Activated naive CD4-positive, alpha-beta T cell treated with anti-CD3 and anti-CD28 coated beads for 36 hours (primary cell): ENCODE results near the gene IGF2. TPM values are rescaled to one million over a fixed set of nuclear protein-coding genes. Genes with fewer than 3 reads are reported as not detected.
A peak's percentile ranks its signal among the peaks of the same experiment; 100 is the strongest.

Experiments used
- CTCF ChIA-PET: fragments of 350-600 bp; sonication (Branson Sonifier 250); formaldehyde crosslinking; loops from one replicate; lab custom pipeline; 2021; ENCODE audit warnings: antibody characterized with exemption; lab: Charles Lee
- DNase-seq: peaks from one replicate; pipeline ENCODE4 v3.0.0-alpha.2; 2020
- H3K27ac Mint-ChIP-seq: one replicate; pipeline ENCODE4 v1.8.0; 2021; ENCODE audit warnings: mild to moderate bottlenecking, mixed read lengths
- H3K27me3 Mint-ChIP-seq: one replicate; pipeline ENCODE4 v1.8.0; 2021; ENCODE audit warnings: low read depth, mixed read lengths
- H3K36me3 Mint-ChIP-seq: one replicate; pipeline ENCODE4 v1.8.0; 2021; ENCODE audit warnings: low read depth, mixed read lengths
- H3K4me1 Mint-ChIP-seq: one replicate; pipeline ENCODE4 v1.8.0; 2021; ENCODE audit warnings: low read depth, mixed read lengths
- H3K4me3 Mint-ChIP-seq: one replicate; pipeline ENCODE4 v1.8.0; 2021; ENCODE audit warnings: mild to moderate bottlenecking, moderate library complexity, mixed read lengths
- H3K9me3 Mint-ChIP-seq: one replicate; pipeline ENCODE4 v1.8.0; 2021; ENCODE audit warnings: mixed read lengths
- intact Hi-C: fragments of 100-400 bp; cut with micrococcal nuclease; formaldehyde crosslinking; loops from one replicate; pipeline ENCODE4 v1.15.1; 2023
- total RNA-seq, 2 experiments: library from RNA; stranded (reverse); gene quantifications; one replicate each; pipeline ENCODE4 v1.2.3, GENCODE V29; 2021

The IGF2 gene
- total RNA-seq, 2 experiments from 2014 or later, result 0.21 to 0.37 TPM

- Mint-ChIP-seq H3K36me3 (no peaks in the 10 kb centered on the region), H3K27me3 (peaks cover 6% of the 10 kb centered on the region), H3K27ac (no peak overlapping the region), H3K4me1 (no peaks in the 10 kb centered on the region), H3K4me3 (no peak overlapping the region), H3K9me3 (no peaks in the 10 kb centered on the region)
- DNase-seq, result no peak
- CTCF ChIA-PET, result no interaction called here
- intact Hi-C loops, result no loop called here
Measured at GRCh38 chr11:2107521-2107920, 31.7 kb downstream of the IGF2 start.

GRCh38 chr11:2106583-2107209, 32.5 kb downstream of the IGF2 start:
- no peaks in the 10 kb centered on the region for H3K4me1 Mint-ChIP-seq
- intact Hi-C loops, result no loop called here
- H3K27ac Mint-ChIP-seq, result no peak overlapping the region
- peaks cover 6% of the 10 kb centered on the region for H3K27me3 Mint-ChIP-seq
- H3K36me3 Mint-ChIP-seq, result no peaks in the 10 kb centered on the region
- no peak for DNase-seq
- CTCF ChIA-PET, result no interaction called here
- H3K9me3 Mint-ChIP-seq, result no peaks in the 10 kb centered on the region
- H3K4me3 Mint-ChIP-seq, result no peak overlapping the region

- Mint-ChIP-seq H3K4me1 (no peaks in the 10 kb centered on the region), H3K27me3 (peaks cover 6% of the 10 kb centered on the region), H3K27ac (no peak overlapping the region), H3K9me3 (no peaks in the 10 kb centered on the region), H3K4me3 (no peak overlapping the region), H3K36me3 (no peaks in the 10 kb centered on the region)
- CTCF ChIA-PET, result interaction anchor here (0.9 kb wide), 1 partner anchor 46 kb away, joined by 4 read pairs; no protein-coding TSS in a partner anchor
- DNase-seq, result no peak
- intact Hi-C loops, result no loop called here
Measured at GRCh38 chr11:2105511-2105910, 33.7 kb downstream of the IGF2 start.

- CTCF ChIA-PET, result interaction anchor here (0.9 kb wide), 1 partner anchor 47 kb away, joined by 4 read pairs; no protein-coding TSS in a partner anchor
- DNase-seq, result no peak
- Mint-ChIP-seq H3K27ac (no peak overlapping the region), H3K4me3 (no peak overlapping the region), H3K9me3 (no peaks in the 10 kb centered on the region), H3K36me3 (no peaks in the 10 kb centered on the region), H3K27me3 (peaks cover 2% of the 10 kb centered on the region), H3K4me1 (no peaks in the 10 kb centered on the region)
- intact Hi-C loops, result no loop called here
Measured at GRCh38 chr11:2104524-2105440, 34.4 kb downstream of the IGF2 start.

GRCh38 chr11:2103668-2104523, 35.3 kb downstream of the IGF2 start:
- no peak overlapping the region for H3K4me3 Mint-ChIP-seq
- no peaks in the 10 kb centered on the region for H3K4me1 Mint-ChIP-seq
- intact Hi-C loops, result no loop called here
- H3K36me3 Mint-ChIP-seq, result no peaks in the 10 kb centered on the region
- DNase-seq, result peak; percentile 1
- CTCF ChIA-PET, result no interaction called here
- H3K27me3 Mint-ChIP-seq, result peaks cover 2% of the 10 kb centered on the region
- no peaks in the 10 kb centered on the region for H3K9me3 Mint-ChIP-seq
- H3K27ac Mint-ChIP-seq, result no peak overlapping the region

GRCh38 chr11:2102883-2103213, 36.3 kb downstream of the IGF2 start:
- H3K4me3 Mint-ChIP-seq, result no peak overlapping the region
- H3K9me3 Mint-ChIP-seq, result no peaks in the 10 kb centered on the region
- no peaks in the 10 kb centered on the region for H3K27me3 Mint-ChIP-seq
- intact Hi-C loops, result no loop called here
- DNase-seq, result no peak
- no peak overlapping the region for H3K27ac Mint-ChIP-seq
- CTCF ChIA-PET, result interaction anchor here (0.6 kb wide), 1 partner anchor 48 kb away, joined by 3 read pairs; no protein-coding TSS in a partner anchor
- no peaks in the 10 kb centered on the region for H3K36me3 Mint-ChIP-seq
- no peaks in the 10 kb centered on the region for H3K4me1 Mint-ChIP-seq

GRCh38 chr11:2102132-2102882, 36.9 kb downstream of the IGF2 start:
- H3K36me3 Mint-ChIP-seq, result no peaks in the 10 kb centered on the region
- CTCF ChIA-PET, result interaction anchor here (0.6 kb wide), 1 partner anchor 49 kb away, joined by 3 read pairs; no protein-coding TSS in a partner anchor

GRCh38 chr11:2101171-2101675, 38.0 kb downstream of the IGF2 start:
- DNase-seq, result no peak
- Mint-ChIP-seq H3K27ac (no peak overlapping the region), H3K9me3 (no peaks in the 10 kb centered on the region), H3K4me3 (no peak overlapping the region), H3K4me1 (no peaks in the 10 kb centered on the region), H3K36me3 (no peaks in the 10 kb centered on the region), H3K27me3 (no peaks in the 10 kb centered on the region)
- CTCF ChIA-PET, result no interaction called here
- intact Hi-C loops, result no loop called here

More at GRCh38 chr11:2102132-2102882, 36.9 kb downstream of the IGF2 start:
- Mint-ChIP-seq H3K9me3 (no peaks in the 10 kb centered on the region), H3K27me3 (no peaks in the 10 kb centered on the region), H3K4me1 (no peaks in the 10 kb centered on the region), H3K27ac (no peak overlapping the region), H3K4me3 (no peak overlapping the region)
- DNase-seq, result no peak
- intact Hi-C loops, result no loop called here

- peak; percentile 32 for DNase-seq
- no peak overlapping the region for H3K27ac Mint-ChIP-seq
- intact Hi-C loops, result no loop called here
- H3K36me3 Mint-ChIP-seq, result no peaks in the 10 kb centered on the region
- no peak overlapping the region for H3K4me3 Mint-ChIP-seq
- no peaks in the 10 kb centered on the region for H3K9me3 Mint-ChIP-seq
- CTCF ChIA-PET, result interaction anchor here (1.4 kb wide), 1 partner anchor 407 kb away, joined by 3 read pairs; no protein-coding TSS in a partner anchor
- no peaks in the 10 kb centered on the region for H3K27me3 Mint-ChIP-seq
- no peaks in the 10 kb centered on the region for H3K4me1 Mint-ChIP-seq
Measured at GRCh38 chr11:2100361-2101170, 38.6 kb downstream of the IGF2 start.

GRCh38 chr11:2099516-2100349, 39.5 kb downstream of the IGF2 start:
- Mint-ChIP-seq H3K4me1 (no peaks in the 10 kb centered on the region), H3K4me3 (no peak overlapping the region), H3K27ac (no peak overlapping the region), H3K9me3 (no peaks in the 10 kb centered on the region), H3K27me3 (no peaks in the 10 kb centered on the region), H3K36me3 (no peaks in the 10 kb centered on the region)
- intact Hi-C loops, result no loop called here
- peak; percentile 6 for DNase-seq
- CTCF ChIA-PET, result interaction anchor here (1.4 kb wide), 1 partner anchor 406 kb away, joined by 3 read pairs; no protein-coding TSS in a partner anchor
